Activated CD4-positive, alpha-beta T cell treated with anti-CD3 and anti-CD28 coated beads, Interleukin-2, amount 50 U/mL, for 48 hours (primary cell): Measurements from ENCODE around the gene LSS.
A peak's percentile ranks its signal among the peaks of the same experiment; 100 is the strongest.

ENCODE experiments used
- DNase-seq, 2 experiments: peaks; one replicate each; pipeline ENCODE4 v3.0.0-alpha.2; 2020

LSS gene

GRCh38 chr21:46165098-46165497 is 63.5 kb downstream of the LSS start:
- DNase-seq: no peak

- DNase-seq: no peak
Observed at GRCh38 chr21:46163380-46163779, 65.2 kb downstream of the LSS start.

GRCh38 chr21:46161633-46162592 is 66.7 kb downstream of the LSS start:
- no peak for DNase-seq

- peak in 1 of 2 experiments; percentile 12 for DNase-seq
Observed at GRCh38 chr21:46160907-46161632, 67.5 kb downstream of the LSS start.

GRCh38 chr21:46160657-46160906 is 68.0 kb downstream of the LSS start:
- no peak for DNase-seq

- DNase-seq: no peak
Observed at GRCh38 chr21:46159841-46160656, 68.5 kb downstream of the LSS start.

GRCh38 chr21:46159390-46159789 is 69.2 kb downstream of the LSS start:
- no peak for DNase-seq

GRCh38 chr21:46158666-46159300 is 69.8 kb downstream of the LSS start:
- DNase-seq: no peak

GRCh38 chr21:46157987-46158451 is 70.6 kb downstream of the LSS start:
- no peak for DNase-seq

GRCh38 chr21:46157396-46157986 is 71.1 kb downstream of the LSS start:
- DNase-seq: no peak

GRCh38 chr21:46156678-46157077 is 71.9 kb downstream of the LSS start:
- no peak for DNase-seq

GRCh38 chr21:46156378-46156645 is 72.3 kb downstream of the LSS start:
- no peak for DNase-seq

GRCh38 chr21:46155514-46156377 is 72.8 kb downstream of the LSS start, which contains the start of gene FTCD:
Gene FTCD, minus strand, starts transcription at chr21:46155579. Its CDS starts 56 bp downstream, at chr21:46155523.
- DNase-seq: no peak

GRCh38 chr21:46154955-46155513 is 73.5 kb downstream of the LSS start:
- no peak for DNase-seq

- DNase-seq: no peak
Observed at GRCh38 chr21:46154155-46154954, 74.2 kb downstream of the LSS start.

- peak; percentile 64 to 69 for DNase-seq
Observed at GRCh38 chr21:46153247-46154154, 75.1 kb downstream of the LSS start.

GRCh38 chr21:46152927-46153246 is 75.7 kb downstream of the LSS start:
- no peak for DNase-seq

GRCh38 chr21:46151989-46152926 is 76.3 kb downstream of the LSS start:
- no peak for DNase-seq
